Keratinocyte (primary cell): ENCODE results near the gene WNT3. TPM values are rescaled to one million over a fixed set of nuclear protein-coding genes. Genes with fewer than 3 reads are reported as not detected.
A peak's percentile ranks its signal among the peaks of the same experiment; 100 is the strongest.

Source experiments
- DNase-seq: peaks from one replicate; pipeline ENCODE4 v3.0.0-alpha.2; 2011; ENCODE audit warnings: low read depth, missing footprints, low spot score
- FAIRE-seq: peaks from 2 replicates; lab custom pipeline; 2011; peaks lifted over from hg19 to GRCh38; lab: Jason Lieb, UNC
- H2AFZ ChIP-seq: 2 replicates; pipeline ENCODE4 v1.6.0; 2012; ENCODE audit warnings: low read length, control low read depth, inconsistent platforms; ENCODE audit not compliant: control insufficient read depth
- H3K27ac ChIP-seq: 2 replicates; pipeline ENCODE4 v1.5.1; 2011; ENCODE audit warnings: low read length; ENCODE audit not compliant: control insufficient read depth, insufficient read depth
- H3K27me3 ChIP-seq: 3 replicates; pipeline ENCODE4 v1.6.0; 2011; ENCODE audit warnings: low read length; ENCODE audit not compliant: control insufficient read depth, insufficient read depth; ENCODE audit errors: extremely low read depth
- H3K36me3 ChIP-seq, 2 experiments: 2 replicates in 1 of 2; 3 replicates in 1 of 2; pipeline ENCODE4 v1.5.1; 2011; ENCODE audit warnings: low read length in 2 of 2, mild to moderate bottlenecking in 1 of 2; ENCODE audit not compliant: control insufficient read depth in 2 of 2, insufficient read depth in 2 of 2; ENCODE audit errors: extremely low read depth in 1 of 2
- H3K4me1 ChIP-seq: 3 replicates; pipeline ENCODE4 v1.5.1; 2011; ENCODE audit warnings: low read length; ENCODE audit not compliant: control insufficient read depth, insufficient read depth; ENCODE audit errors: extremely low read depth
- H3K4me2 ChIP-seq: 3 replicates; pipeline ENCODE4 v1.6.0; 2011; ENCODE audit warnings: low read depth, low read length; ENCODE audit not compliant: control insufficient read depth, insufficient read depth; ENCODE audit errors: extremely low read depth
- H3K4me3 ChIP-seq, 3 experiments: fragments of 200-600 bp in 1 of 3; sonication (generic) in 1 of 3; 2 replicates in 2 of 3; 3 replicates in 1 of 3; pipeline ENCODE4 v1.5.1; 2011 to 2016; ENCODE audit warnings: low read length in 3 of 3, mild to moderate bottlenecking in 3 of 3, control low read depth in 2 of 3, inconsistent platforms in 1 of 3, low read depth in 1 of 3, mixed read lengths in 1 of 3, mixed run types in 1 of 3, moderate library complexity in 1 of 3; ENCODE audit not compliant: control insufficient read depth in 2 of 3, insufficient read depth in 2 of 3; ENCODE audit errors: extremely low read depth in 1 of 3
- H3K79me2 ChIP-seq: 2 replicates; pipeline ENCODE4 v1.6.0; 2012; ENCODE audit warnings: low read length; ENCODE audit not compliant: control insufficient read depth, insufficient read depth
- H3K9ac ChIP-seq: 3 replicates; pipeline ENCODE4 v1.6.0; 2011; ENCODE audit warnings: low read length; ENCODE audit not compliant: control insufficient read depth, insufficient read depth; ENCODE audit errors: extremely low read depth
- H3K9me1 ChIP-seq: 3 replicates; pipeline ENCODE4 v1.6.0; 2011; ENCODE audit warnings: low read length; ENCODE audit not compliant: control insufficient read depth, insufficient read depth; ENCODE audit errors: extremely low read depth
- H3K9me3 ChIP-seq: 2 replicates; pipeline ENCODE4 v1.5.1; 2012; ENCODE audit warnings: low read depth, low read length; ENCODE audit not compliant: control insufficient read depth
- H4K20me1 ChIP-seq: 3 replicates; pipeline ENCODE4 v1.6.0; 2011; ENCODE audit warnings: low read length; ENCODE audit not compliant: control insufficient read depth, insufficient read depth; ENCODE audit errors: extremely low read depth
- EZH2 ChIP-seq: IDR thresholded peaks from one replicate; pipeline ENCODE4 v1.6.1; 2012; ENCODE audit warnings: inconsistent platforms, mild to moderate bottlenecking, low read length, moderate library complexity
- dilution Hi-C: fragments of 300-500 bp; cut with MboI; formaldehyde crosslinking; loops from one replicate; pipeline ENCODE4 v1.7.0; 2020; ENCODE audit warnings: low sequenced_read_pairs; ENCODE audit not compliant: extremely low pct_ligation_motif_present
- polyA plus RNA-seq, 5 experiments: library from polyadenylated mRNA; depleted of rRNA in 3 of 5; stranded (reverse) in 3 of 5; stranded (forward) in 1 of 5; unstranded in 1 of 5; fragments of >200 nt; gene quantifications; 1 replicate in 1 of 5; 2 replicates in 3 of 5; 3 replicates in 1 of 5; pipeline versions ENCODE4 v1.2.1 to v1.2.3, GENCODE V29; 2011 to 2012; ENCODE audit warnings: missing spikeins in 2 of 5, low read depth in 1 of 5, low replicate concordance in 1 of 5
- TF ChIP-seq, protein P1 (sequence below), 3 experiments: IDR thresholded peaks in 1 of 3; conservative IDR thresholded peaks in 1 of 3; optimal IDR thresholded peaks in 1 of 3; 2 replicates in 2 of 3; 3 replicates in 1 of 3; pipeline versions ENCODE3 to v1.5.1; 2011; ENCODE audit warnings: low read length in 3 of 3, mild to moderate bottlenecking in 3 of 3, moderate library complexity in 2 of 3, control low read depth in 1 of 3, inconsistent platforms in 1 of 3; ENCODE audit not compliant: insufficient read depth in 2 of 3; ENCODE audit errors: extremely low read depth in 1 of 3

Gene WNT3
- polyA plus RNA-seq, 1 donor (not counting 4 experiments of a cell fraction or from before 2014, with no cell fraction given) = 1.9 TPM

DNA sequence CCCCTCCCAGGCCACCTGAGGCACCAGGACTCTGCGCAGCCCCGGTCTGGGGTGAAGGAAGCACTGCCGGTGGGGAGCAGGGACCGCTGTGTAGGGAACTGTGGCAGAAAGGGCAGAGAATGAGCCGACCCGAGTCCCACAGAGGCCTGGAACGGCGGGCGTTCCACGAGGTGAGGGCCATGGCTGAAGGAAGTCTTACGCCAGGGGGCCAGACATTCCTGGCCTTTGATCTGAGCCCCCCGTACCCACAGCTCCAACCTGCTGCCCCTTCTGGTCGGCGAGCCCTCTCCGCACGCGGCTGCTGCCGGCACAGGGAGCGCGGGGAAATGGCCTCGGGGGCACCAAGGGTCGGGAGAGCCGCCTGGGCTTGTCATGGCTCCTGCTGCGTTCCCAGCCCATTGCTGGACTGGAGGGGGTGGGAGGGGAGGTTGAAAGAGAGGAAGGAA lies 1.4 kb upstream of the WNT3 start:
- TF ChIP-seq, protein P1, sequence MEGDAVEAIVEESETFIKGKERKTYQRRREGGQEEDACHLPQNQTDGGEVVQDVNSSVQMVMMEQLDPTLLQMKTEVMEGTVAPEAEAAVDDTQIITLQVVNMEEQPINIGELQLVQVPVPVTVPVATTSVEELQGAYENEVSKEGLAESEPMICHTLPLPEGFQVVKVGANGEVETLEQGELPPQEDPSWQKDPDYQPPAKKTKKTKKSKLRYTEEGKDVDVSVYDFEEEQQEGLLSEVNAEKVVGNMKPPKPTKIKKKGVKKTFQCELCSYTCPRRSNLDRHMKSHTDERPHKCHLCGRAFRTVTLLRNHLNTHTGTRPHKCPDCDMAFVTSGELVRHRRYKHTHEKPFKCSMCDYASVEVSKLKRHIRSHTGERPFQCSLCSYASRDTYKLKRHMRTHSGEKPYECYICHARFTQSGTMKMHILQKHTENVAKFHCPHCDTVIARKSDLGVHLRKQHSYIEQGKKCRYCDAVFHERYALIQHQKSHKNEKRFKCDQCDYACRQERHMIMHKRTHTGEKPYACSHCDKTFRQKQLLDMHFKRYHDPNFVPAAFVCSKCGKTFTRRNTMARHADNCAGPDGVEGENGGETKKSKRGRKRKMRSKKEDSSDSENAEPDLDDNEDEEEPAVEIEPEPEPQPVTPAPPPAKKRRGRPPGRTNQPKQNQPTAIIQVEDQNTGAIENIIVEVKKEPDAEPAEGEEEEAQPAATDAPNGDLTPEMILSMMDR (optimal IDR thresholded peaks at IDR 0.05 in 1 of 3, IDR thresholded peaks at IDR 0.05 in 1 of 3, conservative IDR thresholded peaks at IDR 0.05 in 1 of 3; ENCODE audit: extremely low read depth in 1 of 3, insufficient read depth in 2 of 3, low read length in 3 of 3) = no peak
- no peak for TF ChIP-seq EZH2
- no peak for FAIRE-seq
- Histone ChIP-seq H2AFZ (peak overlapping the region; percentile 56), H3K9me1 (no peaks in the 10 kb centered on the region), H3K9me3 (no peaks in the 10 kb centered on the region), H3K9ac (no peak overlapping the region), H3K4me3 (no peak overlapping the region), H3K4me2 (peak overlapping the region; percentile 70), H3K27me3 (peaks cover 48% of the 10 kb centered on the region), H3K4me1 (peaks cover 29% of the 10 kb centered on the region), H3K27ac (no peak overlapping the region), H3K36me3 (no peaks in the 10 kb centered on the region), H4K20me1 (no peaks in the 10 kb centered on the region), H3K79me2 (no peaks in the 10 kb centered on the region)
- dilution Hi-C loops = no loop called here
- no peak for DNase-seq

DNA sequence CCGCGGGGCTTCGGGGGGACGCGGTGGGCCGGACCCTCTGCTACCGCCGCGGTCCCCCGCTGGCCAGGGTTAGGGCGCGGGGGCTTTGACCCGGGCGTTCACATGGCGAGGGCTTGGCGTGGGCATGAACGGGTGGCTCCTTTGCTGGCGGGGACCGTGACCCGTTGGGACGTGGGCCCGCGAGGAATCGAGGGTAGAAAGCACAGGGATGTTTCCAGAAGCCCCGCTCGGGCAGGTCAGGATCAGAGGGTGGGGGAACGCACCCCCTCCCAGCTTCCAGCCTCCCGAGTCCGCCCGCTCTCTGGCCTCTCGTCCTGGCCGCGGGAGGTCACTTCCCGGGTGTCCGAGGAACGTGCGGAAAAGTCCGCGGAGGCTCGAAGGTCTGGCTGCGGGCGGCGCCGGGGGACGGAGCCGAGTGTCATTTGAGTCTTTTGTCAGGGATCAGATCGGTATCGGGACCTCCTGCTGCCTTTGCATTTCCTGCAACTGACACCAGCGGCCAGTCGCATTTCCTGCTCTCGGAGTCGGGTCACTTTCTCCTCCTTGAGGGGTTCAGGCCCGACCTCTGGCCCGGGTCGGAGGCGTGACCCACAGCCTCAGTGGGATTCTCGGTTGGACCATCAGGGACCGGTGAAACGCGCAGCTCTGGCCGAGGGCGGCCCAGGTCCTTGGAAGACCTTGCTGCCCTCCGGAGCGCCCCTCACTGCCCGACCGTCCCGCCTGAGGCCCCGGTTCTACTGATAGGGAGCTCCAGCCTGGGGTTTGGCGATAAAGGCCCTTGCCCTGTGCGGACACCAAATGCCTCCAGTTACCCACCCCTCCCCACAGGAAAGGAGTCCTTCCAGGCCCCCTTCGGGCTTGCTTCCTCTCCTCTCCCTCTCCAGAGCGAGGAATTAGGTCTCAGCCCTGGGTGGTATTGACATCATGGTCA lies 702 bp upstream of the WNT3 start:
- FAIRE-seq = no peak
- peaks cover 48% of the 10 kb centered on the region for H3K27me3 ChIP-seq
- dilution Hi-C loops = no loop called here

More for the DNA sequence above, 702 bp upstream of the WNT3 start:
- Histone ChIP-seq H4K20me1 (no peaks in the 10 kb centered on the region), H2AFZ (peak overlapping the region; percentile 56), H3K9me1 (no peaks in the 10 kb centered on the region), H3K4me2 (peak overlapping the region; percentile 70), H3K4me1 (peaks cover 29% of the 10 kb centered on the region), H3K9ac (peak overlapping the region; percentile 41), H3K36me3 (no peaks in the 10 kb centered on the region), H3K27ac (no peak overlapping the region), H3K4me3 (peak overlapping the region; percentile 7 to 54 (median 44)), H3K9me3 (no peaks in the 10 kb centered on the region), H3K79me2 (no peaks in the 10 kb centered on the region)
- DNase-seq = no peak
- TF ChIP-seq, protein P1 (optimal IDR thresholded peaks at IDR 0.05 in 1 of 3, IDR thresholded peaks at IDR 0.05 in 1 of 3, conservative IDR thresholded peaks at IDR 0.05 in 1 of 3; ENCODE audit: extremely low read depth in 1 of 3, insufficient read depth in 2 of 3, low read length in 3 of 3) = no peak
- peak; percentile 66 for TF ChIP-seq EZH2
